NCI-H187 treated with DMSO at 0.1 percent for 48 hours (cell line): ENCODE measurements around the gene MMP11.
"Not testable (repeated sequence)": the region's sequence is repeated elsewhere in the genome, so short reads cannot be mapped to it uniquely, and the experiment has no call there.

Source experiments
- DNase-seq: peaks from one replicate; lab custom pipeline; 2025; lab: John Stamatoyannopoulos, UW

Gene MMP11

GRCh38 chr22:23772649-23773473 lies at the start of gene MMP11:
MMP11 (plus strand) TSS chr22:23772849; CDS start chr22:23772871, 22 bp downstream.
- no peak for DNase-seq

GRCh38 chr22:23728108-23728507 lies 44.5 kb upstream of the MMP11 start:
- DNase-seq: not testable (repeated sequence)

DNA sequence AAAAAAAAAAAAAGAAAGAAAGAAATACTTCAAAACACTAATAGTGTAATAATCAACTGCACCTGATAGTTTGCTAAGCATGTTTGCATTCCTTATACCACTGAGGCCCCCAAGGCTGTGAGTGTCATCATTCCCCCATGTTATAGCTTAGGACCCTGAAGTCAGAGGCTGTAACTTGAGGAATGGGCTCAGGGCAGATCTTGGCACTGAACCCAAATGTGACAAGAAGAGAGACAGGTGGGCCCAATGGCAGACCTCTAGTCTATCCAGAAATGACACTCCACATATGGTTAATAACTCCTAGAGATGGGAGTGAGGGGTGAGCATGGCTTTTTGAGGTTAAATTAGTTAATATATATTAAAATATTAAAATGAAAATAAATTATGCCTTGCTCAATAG lies 35.0 kb upstream of the MMP11 start:
- no peak for DNase-seq

DNA sequence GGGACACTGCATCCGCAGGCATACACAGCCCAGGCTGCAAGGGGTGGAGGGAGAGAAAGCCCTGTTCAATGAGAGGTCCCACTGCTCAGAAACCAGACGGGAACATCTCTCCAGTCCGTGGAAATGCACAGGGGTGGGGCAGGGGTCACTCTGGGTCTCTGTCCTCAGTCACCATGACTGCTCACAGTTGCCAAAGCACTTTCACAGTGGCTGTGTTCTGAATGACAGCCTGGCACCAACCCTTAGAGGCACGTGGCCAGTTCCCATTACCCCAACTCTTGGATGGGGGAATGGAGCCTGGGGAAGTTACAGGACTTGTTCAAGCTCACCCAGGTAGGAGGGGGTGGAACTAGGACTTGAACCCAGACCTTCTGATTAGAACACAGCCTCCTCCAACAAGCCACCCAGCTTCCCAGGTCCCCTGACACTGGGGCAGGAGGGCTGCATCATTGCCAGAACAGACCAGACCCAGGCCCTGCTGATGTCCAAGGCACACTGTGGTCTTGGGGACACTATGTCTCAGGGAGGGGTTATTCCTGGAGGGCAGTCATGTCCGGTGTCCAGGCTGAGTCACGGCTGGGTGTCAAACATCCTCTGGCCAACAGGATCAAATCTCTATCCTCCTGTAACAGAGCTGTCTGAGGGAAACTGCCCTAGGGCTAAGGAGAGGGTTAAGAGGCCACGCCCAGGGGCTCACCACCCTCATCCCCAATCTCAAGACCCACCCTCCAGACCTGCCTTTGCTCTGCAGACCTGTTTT lies 30.0 kb upstream of the MMP11 start:
- no peak for DNase-seq

GRCh38 chr22:23743303-23743705 lies 29.3 kb upstream of the MMP11 start:
- no peak for DNase-seq

- no peak for DNase-seq
Measured at GRCh38 chr22:23744001-23744400, 28.6 kb upstream of the MMP11 start.

DNA sequence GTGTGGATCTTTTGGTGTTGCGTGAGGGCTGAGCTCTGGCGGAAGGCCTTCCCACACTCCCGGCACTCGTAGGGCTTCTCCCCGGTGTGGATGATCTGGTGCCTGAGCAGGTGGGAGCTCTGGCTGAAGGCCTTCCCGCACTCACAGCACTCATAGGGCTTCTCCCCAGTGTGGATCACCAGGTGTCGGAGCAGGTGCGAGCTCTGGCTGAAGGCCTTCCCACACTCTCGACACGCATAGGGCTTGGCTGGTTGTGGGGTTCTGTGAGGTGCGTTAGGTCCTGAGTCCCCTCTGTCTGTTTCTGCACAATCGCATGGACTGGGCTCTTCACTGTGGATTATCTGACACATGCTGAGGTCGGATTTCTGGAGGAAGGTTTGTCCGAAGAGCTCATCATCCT lies 28.2 kb upstream of the MMP11 start:
- DNase-seq: no peak

DNA sequence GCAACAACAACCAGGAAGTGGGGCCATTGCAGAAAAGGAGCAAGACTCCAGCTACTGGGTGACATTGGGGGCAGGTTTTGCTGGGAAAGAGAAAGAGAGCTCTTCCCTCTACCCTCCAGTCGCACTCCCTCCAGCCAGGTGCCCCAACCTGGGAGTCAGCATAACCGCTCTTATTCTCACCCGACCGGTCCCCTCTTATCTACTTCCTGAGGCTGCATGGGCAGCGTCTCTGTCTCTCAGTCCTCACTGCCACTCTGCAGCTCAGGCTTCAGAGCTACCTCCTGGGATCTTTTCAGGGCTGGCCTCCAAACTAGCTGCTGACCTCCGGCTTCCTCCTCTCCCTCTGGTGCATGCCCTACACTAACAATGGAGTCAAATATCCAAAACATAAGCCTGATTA lies 26.9 kb upstream of the MMP11 start:
- DNase-seq: no peak

DNA sequence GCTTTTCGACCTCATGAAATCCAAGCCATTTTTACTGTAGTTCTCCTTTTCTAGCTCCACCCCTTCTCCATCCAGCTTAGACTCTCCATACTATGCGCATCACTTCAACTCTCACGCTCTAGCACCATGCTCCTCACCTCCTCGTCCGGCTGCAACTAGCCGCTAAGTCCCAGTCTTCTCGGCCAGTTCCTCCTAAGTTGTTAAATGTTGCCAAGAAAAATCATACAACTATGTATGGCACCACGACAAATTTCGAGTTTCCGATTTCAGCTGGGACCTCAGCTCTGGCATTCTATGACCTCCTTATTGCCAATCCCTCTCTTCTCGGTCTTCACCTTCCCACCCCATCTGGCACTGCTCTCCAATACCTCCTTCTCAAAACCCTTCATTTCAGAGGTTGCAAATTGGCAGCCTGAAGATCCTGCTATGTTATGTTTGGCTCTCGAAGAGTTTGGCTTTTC lies 22.8 kb upstream of the MMP11 start:
- no peak for DNase-seq

DNA sequence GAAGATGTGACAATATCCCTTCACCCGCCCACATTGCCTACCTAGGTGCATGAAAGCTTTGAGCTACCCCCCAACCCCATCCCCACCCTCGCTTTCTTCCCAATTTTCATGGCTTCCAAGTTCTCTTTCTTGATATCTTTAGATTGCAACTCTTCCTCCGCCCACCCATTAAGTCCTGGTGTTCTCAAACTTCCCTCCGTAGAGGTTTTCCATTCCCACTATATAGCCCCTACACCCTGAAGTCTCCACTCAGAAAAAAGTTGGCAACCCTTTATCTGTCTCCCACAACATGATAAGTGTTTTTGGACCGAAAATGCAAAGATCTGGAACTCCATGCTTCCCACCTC lies 22.3 kb upstream of the MMP11 start:
- no peak for DNase-seq

DNA sequence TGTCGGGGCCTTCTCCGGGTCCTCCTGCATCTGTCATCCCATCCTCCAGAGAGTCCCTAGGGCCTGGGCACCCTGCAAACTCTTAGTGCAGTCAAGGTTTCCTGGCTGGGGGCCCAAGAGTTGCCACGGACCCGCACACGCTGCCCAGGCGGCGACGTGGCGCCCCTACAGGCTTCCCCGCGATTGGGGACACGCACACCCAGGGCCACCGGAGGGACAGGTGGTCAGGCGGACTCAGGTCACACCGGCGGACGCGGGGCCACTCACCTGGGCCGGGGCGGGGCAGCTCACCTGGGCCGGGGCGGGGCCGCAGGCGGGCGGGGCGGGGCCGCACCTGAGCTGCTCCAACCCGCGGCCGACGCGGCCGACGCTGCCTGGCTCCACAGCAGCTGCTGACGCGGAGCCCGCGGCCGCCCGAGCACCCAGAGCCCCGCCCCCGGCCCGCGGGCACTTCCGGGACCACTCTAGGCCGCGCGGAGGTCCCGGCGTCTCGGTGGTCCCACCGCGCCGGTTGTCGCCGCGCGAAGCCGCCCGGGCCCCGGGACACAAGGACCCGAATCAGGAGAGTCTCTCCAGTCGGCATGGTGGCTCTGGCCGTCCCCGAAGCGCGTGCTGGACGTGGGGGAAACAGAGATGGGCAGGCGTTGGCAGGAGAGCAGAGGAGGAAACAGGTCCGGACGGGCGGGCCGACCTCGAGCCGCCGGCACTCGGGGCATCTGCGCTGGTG lies 21.8 kb upstream of the MMP11 start, which contains the start of gene ZNF70:
ZNF70 (minus strand) TSS at position 399 of the 727 bp plus-strand sequence. CDS start 5,972 bp downstream, outside the sequence.
- no peak for DNase-seq

- no peak for DNase-seq
Measured at GRCh38 chr22:23751441-23751996, 21.1 kb upstream of the MMP11 start.

DNA sequence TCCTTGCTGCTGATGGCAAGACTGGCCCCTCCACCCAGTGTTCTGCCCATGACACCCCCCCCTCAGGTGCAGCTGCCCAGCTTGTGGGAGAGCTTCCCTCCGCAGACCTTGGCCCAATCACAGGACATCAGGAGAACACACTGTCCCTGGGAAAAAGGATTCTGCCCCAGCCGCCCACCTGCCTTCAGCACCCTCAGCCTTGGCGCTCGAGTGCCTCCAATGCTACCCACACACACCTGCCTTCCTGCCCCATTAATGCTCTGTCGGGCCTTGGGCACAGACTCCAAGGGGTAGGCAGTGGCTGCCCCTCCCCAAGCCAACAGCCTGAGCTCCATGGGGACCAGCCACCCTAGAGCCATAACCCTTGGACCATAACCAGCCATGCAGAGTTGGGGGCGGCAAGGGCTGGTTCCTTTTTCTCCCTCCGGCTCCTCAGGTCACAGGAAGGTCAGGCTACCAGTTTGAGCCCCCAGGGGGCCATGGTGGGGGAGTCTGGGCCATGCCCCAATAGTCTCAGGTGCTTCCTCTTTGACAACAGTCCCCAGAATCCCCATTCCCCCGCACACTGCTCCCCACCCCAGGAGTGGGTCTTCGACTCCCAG lies 20.5 kb upstream of the MMP11 start:
- no peak for DNase-seq

DNA sequence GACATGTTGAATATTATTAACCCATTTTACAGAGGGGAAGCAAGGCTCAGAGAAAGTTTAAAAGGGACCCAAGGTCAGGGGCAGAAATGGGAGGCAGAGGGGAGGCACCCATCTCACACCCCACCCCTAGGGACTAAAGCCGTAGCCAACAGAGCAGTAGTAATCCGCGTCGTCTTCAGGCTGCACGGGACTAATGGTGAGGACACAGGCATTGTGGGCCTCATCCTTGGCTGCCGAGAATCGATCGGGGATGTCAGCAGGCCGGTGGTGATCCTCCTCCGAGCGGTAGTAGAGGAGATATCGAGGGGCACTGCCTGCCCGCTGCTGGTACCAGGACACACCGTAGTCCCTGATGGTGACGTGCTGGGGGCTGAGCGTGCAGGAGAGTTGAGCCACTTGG lies 19.9 kb upstream of the MMP11 start:
- no peak for DNase-seq

- no peak for DNase-seq
Measured at GRCh38 chr22:23753385-23753784, 19.3 kb upstream of the MMP11 start.

GRCh38 chr22:23754220-23754919 lies 18.3 kb upstream of the MMP11 start, which contains the start of gene VPREB3:
VPREB3 (minus strand) TSS chr22:23754425; CDS start chr22:23754363, 62 bp downstream.
- DNase-seq: no peak

GRCh38 chr22:23754980-23755636 lies 17.5 kb upstream of the MMP11 start:
- no peak for DNase-seq

- no peak for DNase-seq
Measured at GRCh38 chr22:23755711-23756110, 16.9 kb upstream of the MMP11 start.

GRCh38 chr22:23756891-23757290 lies 15.8 kb upstream of the MMP11 start:
- DNase-seq: no peak

DNA sequence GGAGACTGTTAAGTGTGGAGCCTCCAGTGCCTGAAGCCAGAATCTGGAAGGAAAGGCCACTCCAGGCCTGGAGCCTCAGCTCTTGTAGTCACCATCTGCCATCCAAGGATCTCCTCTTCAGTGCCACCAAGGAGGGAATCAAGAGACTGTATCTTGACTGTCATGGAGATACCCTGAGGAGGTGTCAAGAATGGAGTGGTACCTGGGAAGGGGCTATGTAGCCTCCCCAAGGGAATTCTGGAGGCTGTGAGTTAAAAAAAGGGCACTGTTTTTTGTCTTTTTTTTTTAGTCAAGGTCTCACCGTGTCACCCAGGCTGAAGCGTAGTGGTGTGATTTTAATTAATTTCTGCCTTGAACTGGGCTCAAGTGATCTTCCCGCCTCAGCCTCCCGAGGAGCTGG lies 13.1 kb upstream of the MMP11 start:
- DNase-seq: no peak
